ENCODE data around the gene SUSD1. TPM values are rescaled to one million over a fixed set of nuclear protein-coding genes. Genes with fewer than 3 reads are reported as not detected.

The SUSD1 gene
- polyA plus RNA-seq, 1 of the 3 experiments (the other 2 are of a cell fraction): 8.2 TPM

- no peak overlapping the region for H3K4me2 ChIP-seq
- H3K4me1 ChIP-seq (ENCODE audit: control insufficient read depth in 1 of 2, insufficient read depth in 2 of 2, low read depth in 1 of 2, low read length in 1 of 2): peaks cover 13 to 42% of the 10 kb centered on the region in 2 experiments
- H3K27me3 ChIP-seq (ENCODE audit: insufficient read depth): no peaks in the 10 kb centered on the region
- H3K9me3 ChIP-seq: 0 out of 2 replicates have a peak, but pooled peaks cover 6% of the 10 kb centered on the region
- TF ChIP-seq EP300 (IDR thresholded peaks at IDR 0.05; ENCODE audit: borderline replicate concordance in 1 of 2, low read depth in 1 of 2, low read length in 1 of 2): 0 out of 4 replicates have a peak, but pooled peaks of 1 of the 2 experiments have one; percentile 14
- TF ChIP-seq RXRA (IDR thresholded peaks at IDR 0.05; ENCODE audit: borderline replicate concordance, low read depth): no peak
- TF ChIP-seq TCF12 (IDR thresholded peaks at IDR 0.05): peak; percentile 51
- TF ChIP-seq FOXM1 (IDR thresholded peaks at IDR 0.05; ENCODE audit: low read depth): no peak
- no peak for TF ChIP-seq REST (IDR thresholded peaks at IDR 0.05; ENCODE audit: low read depth, low read length)
- TF ChIP-seq RFX5 (IDR thresholded peaks at IDR 0.05; ENCODE audit: low read length): no peak
- peak; percentile 56 for TF ChIP-seq FOSL2 (IDR thresholded peaks at IDR 0.05; ENCODE audit: borderline replicate concordance, low read depth)
- TF ChIP-seq JUND (IDR thresholded peaks at IDR 0.05): peak; percentile 45
- TF ChIP-seq PBX3 (IDR thresholded peaks at IDR 0.05): peak; percentile 18; the same call in 1 of the 2 replicates
- H3K9ac ChIP-seq: no peak overlapping the region
- no peaks in the 10 kb centered on the region for H3K36me3 ChIP-seq (replicated peaks in 1 of 2; ENCODE audit: control insufficient read depth in 1 of 2, insufficient read depth in 2 of 2, low read length in 1 of 2)
- no peaks in the 10 kb centered on the region for H4K20me1 ChIP-seq (ENCODE audit: insufficient read depth)
- ChIA-PET POLR2A (no interaction called here), CTCF (interaction anchor here (0.7 kb wide), 1 partner anchor 102 kb away, joined by 3 read pairs; no protein-coding TSS in a partner anchor)
- H3K79me2 ChIP-seq (ENCODE audit: insufficient read depth): no peaks in the 10 kb centered on the region
- no peak for DNase-seq
- no peaks in the 10 kb centered on the region for H3K9me2 ChIP-seq
- peak overlapping the region in 1 of 2 experiments; percentile 55; a peak in 2 of 4 replicates for H3K27ac ChIP-seq (ENCODE audit: low read depth in 2 of 2, low read length in 1 of 2)
- H3F3A ChIP-seq (replicated peaks; ENCODE audit: insufficient read depth): peaks cover 37% of the 10 kb centered on the region
- no peak overlapping the region for H2AFZ ChIP-seq (ENCODE audit: low read depth)
- no peak overlapping the region for H3K4me3 ChIP-seq (ENCODE audit: low read depth in 2 of 2, low read length in 1 of 2)
Measured at GRCh38 chr9:112046181-112046580, 128.9 kb downstream of the SUSD1 start.

GRCh38 chr9:112044881-112045280 is 130.2 kb downstream of the SUSD1 start:
- H3K4me1 ChIP-seq (ENCODE audit: control insufficient read depth in 1 of 2, insufficient read depth in 2 of 2, low read depth in 1 of 2, low read length in 1 of 2): peaks cover 7 to 37% of the 10 kb centered on the region in 2 experiments

More at GRCh38 chr9:112044881-112045280, 130.2 kb downstream of the SUSD1 start:
- TF ChIP-seq NRF1 (IDR thresholded peaks at IDR 0.05; ENCODE audit: low read depth, low read length): no peak
- TF ChIP-seq RAD21 (IDR thresholded peaks at IDR 0.05; ENCODE audit: low read length): no peak
- TF ChIP-seq IRF3 (IDR thresholded peaks at IDR 0.05; ENCODE audit: low read depth, low read length): no peak
- no peak for TF ChIP-seq ELF1 (IDR thresholded peaks at IDR 0.05)
- no peak for TF ChIP-seq FOXM1 (IDR thresholded peaks at IDR 0.05; ENCODE audit: low read depth)
- TF ChIP-seq RCOR1 (IDR thresholded peaks at IDR 0.05; ENCODE audit: low read length): no peak
- no peak for TF ChIP-seq EP300 (IDR thresholded peaks at IDR 0.05; ENCODE audit: borderline replicate concordance in 1 of 2, low read depth in 1 of 2, low read length in 1 of 2)
- no peak for TF ChIP-seq USF2 (IDR thresholded peaks at IDR 0.05; ENCODE audit: borderline replicate concordance, low read depth, low read length)
- no peak for TF ChIP-seq RFX5 (IDR thresholded peaks at IDR 0.05; ENCODE audit: low read length)
- no peak overlapping the region for H2AFZ ChIP-seq (ENCODE audit: low read depth)
- H3F3A ChIP-seq (replicated peaks; ENCODE audit: insufficient read depth): peaks cover 36% of the 10 kb centered on the region
- ChIA-PET CTCF (interaction anchor here (0.8 to 1.4 kb wide), 4 partner anchors 8 to 30 kb away, joined by 3 to 4 read pairs (median 4); no protein-coding TSS in a partner anchor), POLR2A (no interaction called here)
- H3K4me2 ChIP-seq: no peak overlapping the region
- DNase-seq: no peak
- no peaks in the 10 kb centered on the region for H3K9me2 ChIP-seq
- H4K20me1 ChIP-seq (ENCODE audit: insufficient read depth): no peaks in the 10 kb centered on the region
- H3K27ac ChIP-seq (ENCODE audit: low read depth in 2 of 2, low read length in 1 of 2): no peak overlapping the region
- no peak overlapping the region for H3K9ac ChIP-seq
- H3K79me2 ChIP-seq (ENCODE audit: insufficient read depth): no peaks in the 10 kb centered on the region
- 74% methylated on average over 4 of the region's 4 CpGs for WGBS (ENCODE audit: low lambda C conversion rate)
- H3K4me3 ChIP-seq (ENCODE audit: low read depth in 2 of 2, low read length in 1 of 2): no peak overlapping the region
- no peaks in the 10 kb centered on the region for H3K27me3 ChIP-seq (ENCODE audit: insufficient read depth)
- H3K36me3 ChIP-seq (replicated peaks in 1 of 2; ENCODE audit: control insufficient read depth in 1 of 2, insufficient read depth in 2 of 2, low read length in 1 of 2): no peaks in the 10 kb centered on the region
- H3K9me3 ChIP-seq: 0 out of 2 replicates have a peak, but pooled peaks cover 6% of the 10 kb centered on the region

Measured in SK-N-SH (cell line).